Amygdala (tissue), 56 donors: Measurements from ENCODE around the gene SPTB.

Source experiments
- DNase-seq, 56 donors: peaks; one replicate each; lab custom pipeline; 2025; lab: John Stamatoyannopoulos, UW

SPTB gene

DNA sequence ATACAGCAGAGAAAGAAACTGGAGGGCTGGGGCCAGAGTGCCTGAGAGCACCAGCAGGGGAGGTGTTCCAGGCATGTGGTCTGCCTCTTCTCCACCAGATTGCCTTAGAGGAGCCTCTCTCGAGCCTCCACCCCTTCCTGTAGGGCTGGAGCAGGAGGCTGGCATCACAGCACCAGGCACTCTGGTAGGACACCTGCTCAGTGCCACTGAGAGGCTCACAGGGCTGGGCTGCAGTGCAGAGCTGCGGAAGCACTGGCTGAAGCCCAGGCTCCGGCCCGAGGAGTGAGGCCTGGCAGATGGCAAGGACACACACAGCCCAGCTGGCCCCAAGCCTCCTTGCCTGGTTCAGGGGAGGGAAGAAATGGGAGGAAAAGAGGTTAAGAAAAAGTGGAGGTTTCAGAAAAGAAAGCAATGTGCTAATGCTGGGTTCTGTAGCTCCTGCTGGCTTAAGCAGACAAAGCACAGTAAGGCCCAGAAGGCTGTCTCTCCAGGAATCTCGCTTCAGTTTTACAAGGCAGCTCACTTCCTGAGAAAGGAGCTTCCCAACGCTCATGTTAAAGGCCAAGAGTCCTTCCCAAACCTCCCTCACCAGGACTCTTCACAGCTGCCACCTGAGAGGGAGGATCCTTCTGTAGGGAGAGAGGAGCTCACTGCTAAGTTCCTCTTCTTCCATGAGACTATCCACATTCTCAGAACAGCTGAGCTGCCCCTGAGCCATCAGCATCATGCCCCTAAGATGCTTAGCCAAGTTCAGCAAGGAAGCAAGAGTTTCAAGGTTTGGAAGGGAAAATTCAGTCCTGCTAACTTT, 23.8 kb downstream of the SPTB start:
- no peak for DNase-seq

DNA sequence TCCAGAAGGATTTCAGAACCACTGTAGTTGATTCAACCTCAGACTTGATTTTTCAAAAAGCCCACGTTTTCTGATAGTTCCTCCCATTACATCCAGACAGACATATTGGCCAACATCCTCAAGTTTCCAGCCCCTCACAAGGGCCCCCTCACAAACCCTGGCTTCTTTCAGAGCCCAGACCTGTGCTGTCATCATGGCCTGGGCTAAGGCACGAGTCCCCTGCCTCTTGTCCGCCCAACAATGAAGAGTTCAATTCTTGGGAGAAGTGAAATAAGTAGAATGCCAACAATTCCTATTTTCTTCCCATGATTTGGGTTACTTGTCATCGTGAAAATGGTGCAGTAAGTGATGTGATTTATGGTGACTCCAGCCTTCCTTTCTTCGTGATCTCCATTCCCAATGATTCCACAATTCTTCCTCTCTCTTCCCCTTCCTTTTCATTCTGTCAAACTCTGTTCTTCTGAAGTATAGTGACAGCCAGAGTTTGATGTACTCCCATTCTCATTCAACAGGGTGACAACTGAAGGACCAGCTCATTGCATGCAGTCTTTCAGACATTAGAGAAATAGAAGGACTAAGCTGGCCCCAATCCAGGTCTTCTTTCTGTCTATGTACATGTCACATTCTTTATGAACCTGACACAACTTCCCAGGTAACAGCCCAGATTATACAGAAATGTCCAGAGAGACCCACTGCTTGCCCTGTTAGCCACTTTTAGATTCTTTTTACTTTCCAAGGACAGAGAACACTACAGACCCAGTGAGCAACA, 29.2 kb downstream of the SPTB start:
- DNase-seq = no peak

- DNase-seq = no peak
Measured at GRCh38 chr14:64849940-64850339, 29.8 kb downstream of the SPTB start.

GRCh38 chr14:64848239-64848638, 31.5 kb downstream of the SPTB start:
- no peak for DNase-seq

DNA sequence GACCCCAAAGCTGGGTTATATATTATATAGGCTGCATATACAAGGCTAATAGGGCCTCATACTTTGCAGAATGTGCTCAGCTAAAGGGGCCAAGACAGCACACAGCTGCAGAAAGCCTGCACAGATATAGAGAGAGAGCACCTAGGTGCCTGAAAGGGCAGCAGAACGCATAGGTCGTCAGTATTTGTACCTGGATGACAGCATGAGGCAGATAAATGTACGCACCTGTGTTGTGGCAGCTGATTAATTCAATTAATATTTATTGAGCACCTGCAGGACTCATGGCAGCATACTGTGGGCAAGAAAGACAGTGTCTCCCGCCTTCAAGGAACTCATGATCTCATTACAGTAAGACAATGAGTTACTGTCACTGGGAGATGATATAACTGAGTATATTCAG, 33.4 kb downstream of the SPTB start:
- DNase-seq = no peak

DNA sequence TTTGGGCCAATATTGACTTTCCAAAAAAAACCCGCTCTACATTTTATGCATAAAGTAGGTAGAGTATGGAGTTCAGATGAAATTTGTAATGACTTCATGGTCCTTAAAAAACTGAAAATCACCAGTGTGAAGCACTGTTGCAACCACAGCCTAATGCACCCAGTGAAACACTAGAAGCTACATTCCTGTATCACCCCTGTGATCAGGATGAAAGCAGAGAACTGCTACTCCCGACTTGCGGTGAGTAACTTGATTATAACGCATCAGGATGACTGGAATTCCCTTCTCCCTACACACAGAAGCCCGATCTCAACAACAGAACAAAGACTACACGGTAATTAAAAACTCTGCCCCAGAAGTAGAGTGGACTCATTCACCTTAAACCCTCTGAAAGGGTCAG, 33.8 kb downstream of the SPTB start:
- DNase-seq = no peak

DNA sequence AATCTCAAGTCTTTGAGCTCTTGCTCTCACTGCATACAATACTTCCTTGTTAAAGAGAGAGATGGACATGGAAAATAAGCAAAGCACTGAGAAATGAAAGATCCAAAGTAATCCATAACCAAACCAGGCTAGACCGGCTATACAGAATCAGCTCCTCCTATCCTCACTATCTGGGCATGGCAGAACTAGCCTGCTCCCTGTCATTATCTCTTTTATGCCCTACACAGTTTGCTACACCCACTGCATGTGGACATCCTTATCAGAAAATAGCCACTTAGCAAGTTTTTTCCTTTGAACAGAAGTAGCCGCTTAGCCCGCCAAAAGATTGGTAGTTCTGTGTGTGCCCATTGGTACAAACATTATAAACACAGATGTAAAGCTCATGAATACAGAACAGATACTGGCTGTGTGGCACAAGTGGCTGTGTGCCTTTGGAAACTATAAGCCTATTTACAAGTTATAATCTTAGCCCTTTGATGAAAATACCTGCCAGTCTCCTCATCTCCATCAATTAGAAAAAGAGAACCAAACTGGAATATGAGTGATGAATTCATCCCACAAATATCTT, 34.7 kb downstream of the SPTB start:
- no peak for DNase-seq

GRCh38 chr14:64844272-64844671, 35.4 kb downstream of the SPTB start:
- no peak for DNase-seq

- no peak for DNase-seq
Measured at GRCh38 chr14:64843548-64843947, 36.2 kb downstream of the SPTB start.

DNA sequence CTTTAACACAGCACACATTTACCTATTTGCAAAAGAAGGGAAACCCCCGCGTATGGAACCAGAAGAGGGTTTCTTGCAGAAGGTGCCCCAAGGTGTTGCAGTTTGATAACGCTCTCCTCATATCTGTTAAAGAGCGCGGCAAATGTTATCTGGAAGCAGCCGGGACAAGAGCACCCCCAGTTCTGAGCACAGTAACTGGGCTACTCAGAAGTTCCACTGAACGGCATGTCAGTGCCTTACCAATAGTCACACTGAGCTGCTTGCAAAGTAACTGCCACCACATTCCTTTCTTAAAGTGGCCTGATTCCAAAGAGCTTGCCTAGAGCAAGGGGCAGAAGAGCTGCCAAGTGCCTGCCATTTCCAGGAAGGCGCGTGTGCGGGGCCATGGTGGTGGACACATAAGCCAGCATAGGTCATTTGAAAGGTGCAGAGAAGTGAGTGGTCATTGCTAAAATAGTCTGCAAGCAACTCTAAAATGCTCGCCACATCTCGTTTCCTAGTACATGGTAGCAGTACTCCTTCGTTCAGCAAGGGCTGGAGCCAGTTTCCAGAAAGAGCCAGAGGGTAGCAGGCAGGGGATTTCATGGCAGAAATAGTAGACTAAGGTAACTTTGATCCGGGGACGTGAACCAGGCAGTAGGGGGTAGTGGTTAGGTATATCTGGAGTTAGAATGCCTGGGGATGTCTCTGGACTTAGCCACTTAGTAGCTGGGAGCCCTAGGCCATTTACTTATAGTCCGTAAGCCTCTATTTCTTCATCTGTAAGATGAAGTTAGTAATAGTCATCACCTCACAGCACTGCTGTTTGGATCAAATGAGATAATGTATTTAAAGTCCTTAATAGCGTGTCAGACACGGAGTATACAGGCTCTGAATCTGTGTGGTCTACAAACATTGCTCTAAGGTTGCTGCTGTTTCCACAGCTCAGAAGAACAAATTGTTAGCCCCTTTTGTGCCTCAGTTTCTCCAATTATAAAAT, 37.6 kb downstream of the SPTB start:
- DNase-seq = no peak

DNA sequence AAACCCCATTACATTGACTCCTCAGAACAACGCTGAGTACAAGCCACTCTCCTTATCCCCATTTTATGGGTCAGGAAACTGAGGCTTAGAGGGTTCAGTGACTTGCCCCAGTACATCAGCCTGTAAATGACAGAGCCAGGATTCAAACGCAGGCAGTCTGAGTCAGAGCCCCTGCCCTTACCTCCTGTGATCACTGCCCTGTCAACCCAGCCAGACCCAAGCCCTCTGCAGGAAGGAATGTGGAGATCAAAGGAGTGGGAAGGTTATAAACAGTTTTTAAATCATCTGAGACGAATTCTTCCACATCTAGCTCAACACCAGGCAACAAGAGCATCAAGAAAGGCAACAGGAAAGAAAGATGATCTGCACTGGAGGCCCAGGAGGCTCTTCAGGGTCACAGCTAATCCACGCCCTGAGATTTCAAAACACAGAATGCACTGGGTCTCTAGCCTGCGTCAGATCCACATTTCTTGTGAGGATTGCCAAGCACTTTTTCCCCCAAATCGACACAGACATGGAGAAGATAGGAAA, 38.5 kb downstream of the SPTB start:
- DNase-seq = no peak

- DNase-seq = no peak
Measured at GRCh38 chr14:64838656-64839055, 41.1 kb downstream of the SPTB start.

GRCh38 chr14:64835431-64835830, 44.3 kb downstream of the SPTB start:
- no peak for DNase-seq

DNA sequence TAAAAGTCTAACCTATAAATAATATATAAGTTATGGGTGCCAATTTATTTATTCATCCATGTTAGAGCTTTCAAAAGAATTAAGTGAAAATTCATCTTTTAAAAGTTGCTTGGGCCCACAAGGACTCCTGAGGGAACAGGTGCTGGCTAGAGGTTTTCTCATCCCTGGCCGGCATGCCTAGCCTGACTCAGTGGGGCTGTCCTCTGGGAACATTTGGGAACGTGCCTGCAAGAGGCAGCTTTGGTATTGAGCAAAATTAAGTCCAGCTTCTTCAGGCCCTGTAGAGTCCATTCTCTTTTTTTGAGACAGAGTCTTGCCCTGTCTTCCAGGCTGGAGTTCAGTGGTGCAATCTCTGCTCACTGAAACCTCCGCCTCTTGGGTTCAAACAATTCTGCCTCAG, 44.7 kb downstream of the SPTB start:
- no peak for DNase-seq

- no peak for DNase-seq
Measured at GRCh38 chr14:64831419-64831818, 48.3 kb downstream of the SPTB start.

DNA sequence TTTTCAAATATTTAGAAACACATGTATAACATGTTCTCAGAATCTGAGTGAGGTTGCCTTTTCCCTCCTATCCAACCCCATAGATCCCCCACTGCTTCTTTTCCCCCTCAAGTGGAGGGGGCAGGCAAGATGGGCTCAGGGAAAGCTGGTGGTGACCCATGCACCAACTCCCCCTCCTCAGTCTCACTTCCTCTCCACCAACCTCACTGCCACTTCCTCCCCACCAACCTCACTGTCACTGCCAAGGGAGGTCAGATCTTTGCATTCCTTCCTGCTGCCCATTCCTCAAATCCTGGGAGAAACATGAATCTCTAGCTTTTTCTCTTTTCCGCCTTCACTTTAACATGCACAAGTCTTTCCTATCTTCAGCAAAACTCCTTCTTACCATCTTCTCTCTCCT, 48.7 kb downstream of the SPTB start:
- no peak for DNase-seq

DNA sequence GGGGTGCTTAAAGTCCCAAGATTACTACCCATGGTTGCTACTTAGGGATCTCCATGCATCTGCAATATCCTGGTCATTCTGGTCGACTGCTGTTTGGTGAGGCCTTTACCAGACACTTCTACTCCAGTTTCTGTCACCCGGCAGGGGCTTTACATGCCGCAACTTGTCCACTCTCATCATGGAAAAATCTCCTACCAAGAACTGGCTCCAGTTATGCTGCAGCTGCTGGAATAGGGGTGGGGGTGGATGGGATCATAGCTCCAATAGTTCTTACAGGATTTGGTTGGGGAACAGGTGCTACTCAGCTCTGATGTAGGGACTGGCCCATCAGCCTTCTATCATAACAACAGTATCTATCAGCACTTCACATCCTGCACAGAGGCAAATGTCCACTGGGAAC, 51.6 kb downstream of the SPTB start:
- DNase-seq = no peak

GRCh38 chr14:64826845-64827244, 52.9 kb downstream of the SPTB start:
- no peak for DNase-seq

- no peak for DNase-seq
Measured at GRCh38 chr14:64826333-64826732, 53.4 kb downstream of the SPTB start.

- DNase-seq = no peak
Measured at GRCh38 chr14:64825509-64825908, 54.2 kb downstream of the SPTB start.
